Activated CD4-positive, CD25-positive, alpha-beta regulatory T cell treated with anti-CD3 and anti-CD28 coated beads, Interleukin-2, amount 50 U/mL, for 24 hours (primary cell): ENCODE data around the gene PTBP1.
"Not testable (repeated sequence)": the region's sequence is repeated elsewhere in the genome, so short reads cannot be mapped to it uniquely, and the experiment has no call there.

ENCODE experiments used
- ATAC-seq, 2 donors: fragments of 150-1000 bp; cut with Tn5 transposase; one replicate each; pipeline ENCODE4 v1.10.0; 2021; ENCODE audit warnings: mild to moderate bottlenecking in 1 of 2, moderate library complexity in 1 of 2

Gene PTBP1

DNA sequence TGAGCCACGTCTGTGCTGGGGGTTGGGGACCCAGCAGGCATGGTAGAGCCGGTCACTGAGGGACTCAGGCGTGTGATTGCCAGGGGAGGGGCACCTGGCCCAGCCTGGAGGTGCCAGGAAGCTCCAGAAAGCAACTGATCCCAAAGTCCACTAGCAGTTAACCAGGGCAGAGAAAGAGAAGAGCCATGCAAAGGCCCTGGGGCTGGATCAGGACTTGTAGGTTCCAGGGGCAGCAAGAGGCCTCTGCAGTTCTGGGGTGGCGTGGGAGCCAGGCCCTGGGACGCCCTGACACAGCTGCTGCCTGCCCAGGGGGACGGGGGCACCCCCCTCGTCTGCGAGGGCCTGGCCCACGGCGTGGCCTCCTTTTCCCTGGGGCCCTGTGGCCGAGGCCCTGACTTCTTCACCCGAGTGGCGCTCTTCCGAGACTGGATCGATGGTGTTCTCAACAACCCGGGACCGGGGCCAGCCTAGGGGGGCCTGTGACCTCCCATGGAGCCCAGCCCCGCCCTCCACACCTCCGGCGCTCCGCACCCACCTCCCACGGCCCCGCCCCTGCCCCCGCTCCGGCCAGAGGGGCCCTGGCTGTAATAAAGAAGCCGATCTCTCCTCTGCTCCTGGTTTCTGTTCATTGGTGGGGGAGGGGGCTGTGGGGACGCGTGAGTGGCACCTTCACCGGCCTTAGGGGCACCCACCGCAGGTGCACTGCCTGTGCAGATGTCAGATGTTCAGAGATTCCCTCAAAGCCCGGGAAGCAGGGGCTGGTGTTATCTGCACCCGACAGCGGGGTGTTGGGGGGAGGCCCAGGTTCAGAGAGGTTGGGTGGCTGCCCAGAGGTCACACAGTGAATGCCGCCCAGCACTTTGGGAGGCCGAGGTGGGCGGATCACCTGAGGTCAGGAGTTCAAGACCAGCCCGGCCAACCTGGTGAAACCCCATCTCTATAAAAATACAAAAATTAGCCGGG lies 34.4 kb downstream of the PTBP1 start:
- no peak for ATAC-seq

DNA sequence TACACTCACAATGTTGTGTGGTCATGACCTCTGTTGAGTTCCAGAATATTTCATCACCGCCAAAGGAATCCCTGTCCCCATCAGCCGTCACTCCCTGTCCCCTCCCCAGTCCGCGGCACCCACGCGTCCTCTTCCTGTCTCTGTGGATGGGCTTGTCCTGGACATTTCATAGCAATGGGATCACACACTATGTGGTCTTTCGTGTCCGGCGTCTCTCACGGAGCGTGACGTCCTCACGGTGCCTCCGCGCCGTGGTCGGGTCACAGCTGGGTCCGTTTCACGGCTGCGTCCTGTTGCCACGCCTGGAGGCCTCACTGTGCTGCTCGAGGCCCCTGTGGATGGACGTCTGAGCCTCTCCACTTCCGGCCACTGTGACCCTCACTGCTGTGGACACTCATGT lies 37.0 kb downstream of the PTBP1 start:
- ATAC-seq: no peak

DNA sequence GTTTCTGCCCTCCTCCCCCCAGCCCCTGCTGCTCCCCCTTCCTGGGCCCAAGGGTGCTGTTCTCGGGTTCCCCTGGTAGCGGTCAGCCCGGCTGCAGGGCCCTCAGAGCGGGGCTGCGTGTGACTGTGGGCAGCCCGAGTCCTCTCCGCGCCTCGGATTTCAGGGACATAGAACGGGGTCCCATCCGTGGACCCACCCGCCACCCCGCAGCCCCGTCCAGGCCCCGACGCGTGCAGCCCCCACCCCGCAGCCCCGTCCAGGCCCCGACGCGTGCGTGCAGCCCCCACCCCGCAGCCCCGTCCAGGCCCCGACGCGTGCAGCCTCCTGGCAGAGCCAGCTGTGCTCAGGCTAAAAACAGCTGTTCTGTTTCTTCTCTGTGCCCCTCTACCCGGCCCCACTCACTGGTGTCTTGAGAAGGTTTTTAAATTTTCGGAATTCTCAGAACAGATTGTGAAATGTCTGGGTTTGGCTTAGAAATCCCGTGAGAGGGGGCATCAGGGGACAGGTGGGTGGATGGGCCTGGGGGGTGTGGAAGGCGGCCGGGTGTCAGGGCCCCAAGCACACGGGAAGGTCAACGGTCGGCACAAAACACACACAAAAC lies 38.1 kb downstream of the PTBP1 start:
- ATAC-seq: no peak

DNA sequence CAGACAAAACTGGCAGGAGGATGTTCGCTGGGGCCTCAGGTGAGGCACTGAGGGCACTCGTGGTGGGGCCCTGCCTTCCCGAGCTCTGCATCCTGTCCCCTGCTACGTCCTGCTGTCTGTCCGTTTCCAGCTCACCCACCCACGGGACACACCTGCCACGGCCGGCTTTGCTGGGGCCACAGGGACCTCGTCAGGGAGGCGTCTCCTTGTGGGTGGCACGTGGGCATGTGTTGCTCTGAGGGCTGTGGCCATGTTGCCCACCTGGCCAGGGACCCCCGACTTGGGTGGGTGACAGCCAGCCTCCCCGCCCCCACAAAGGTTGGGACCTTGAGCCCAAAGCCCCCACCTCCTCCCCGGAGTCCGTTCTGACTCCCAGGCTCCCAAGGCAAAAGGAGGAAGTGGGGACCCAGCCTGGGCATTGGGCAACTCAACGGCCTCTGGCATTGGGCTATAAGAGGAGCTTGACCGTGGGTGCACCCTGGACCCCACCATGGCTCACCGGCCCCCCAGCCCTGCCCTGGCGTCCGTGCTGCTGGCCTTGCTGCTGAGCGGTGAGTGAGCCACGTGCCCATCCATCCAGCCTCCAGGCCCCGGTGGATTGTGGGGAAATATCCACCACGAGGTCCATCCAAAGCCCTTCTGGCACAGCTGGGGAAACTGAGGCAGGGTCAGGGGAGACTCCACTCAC lies 43.4 kb downstream of the PTBP1 start, which contains the start of gene PRTN3:
Gene PRTN3, plus strand, starts transcription at position 481 of the 688 bp plus-strand sequence. Its CDS starts 10 bp downstream, at position 491.
- no peak for ATAC-seq

DNA sequence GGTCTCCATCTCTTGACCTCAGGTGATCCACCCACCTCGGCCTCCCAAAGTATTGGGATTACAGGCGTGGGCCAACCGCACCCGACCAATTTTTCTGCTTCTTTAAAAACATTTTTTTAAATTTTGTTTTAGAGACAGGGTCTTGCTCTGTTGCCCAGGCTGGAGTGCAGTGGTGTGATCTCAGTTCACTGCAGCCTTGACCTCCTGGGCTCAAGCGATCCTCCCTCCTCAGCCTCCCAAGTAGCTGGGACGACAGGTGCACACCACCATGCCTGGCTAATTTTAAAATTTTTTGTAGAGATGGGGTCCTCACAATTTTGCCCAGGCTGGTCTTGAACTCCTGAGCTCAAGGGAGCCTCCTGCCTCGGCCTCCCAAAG lies 45.5 kb downstream of the PTBP1 start:
- ATAC-seq: not testable (repeated sequence)

DNA sequence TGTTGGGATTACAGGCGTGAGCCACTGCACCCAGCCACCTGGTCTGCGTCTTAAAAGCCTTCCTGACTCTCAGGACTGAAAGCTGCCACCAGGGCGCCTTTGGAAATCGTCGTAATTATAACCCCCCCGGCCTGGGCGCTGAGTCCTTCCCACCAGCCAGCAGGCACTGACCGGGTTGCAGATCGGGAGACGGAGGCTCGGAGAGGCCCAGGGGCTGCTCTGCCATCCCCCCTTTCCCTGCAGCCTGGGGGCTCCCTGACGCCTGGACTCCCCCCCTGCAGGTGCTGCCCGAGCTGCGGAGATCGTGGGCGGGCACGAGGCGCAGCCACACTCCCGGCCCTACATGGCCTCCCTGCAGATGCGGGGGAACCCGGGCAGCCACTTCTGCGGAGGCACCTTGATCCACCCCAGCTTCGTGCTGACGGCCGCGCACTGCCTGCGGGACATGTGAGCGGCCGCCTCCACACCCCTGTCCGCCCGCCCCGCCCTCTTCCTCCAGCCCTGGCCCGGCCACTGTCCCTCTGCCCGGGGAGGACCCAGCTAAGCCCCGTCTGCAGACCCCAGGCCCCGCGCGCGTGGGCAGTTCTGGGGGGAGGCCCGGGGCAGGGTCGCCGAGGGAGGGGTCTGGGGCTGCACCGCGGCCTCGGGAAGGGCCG lies 46.1 kb downstream of the PTBP1 start:
- ATAC-seq: no peak

DNA sequence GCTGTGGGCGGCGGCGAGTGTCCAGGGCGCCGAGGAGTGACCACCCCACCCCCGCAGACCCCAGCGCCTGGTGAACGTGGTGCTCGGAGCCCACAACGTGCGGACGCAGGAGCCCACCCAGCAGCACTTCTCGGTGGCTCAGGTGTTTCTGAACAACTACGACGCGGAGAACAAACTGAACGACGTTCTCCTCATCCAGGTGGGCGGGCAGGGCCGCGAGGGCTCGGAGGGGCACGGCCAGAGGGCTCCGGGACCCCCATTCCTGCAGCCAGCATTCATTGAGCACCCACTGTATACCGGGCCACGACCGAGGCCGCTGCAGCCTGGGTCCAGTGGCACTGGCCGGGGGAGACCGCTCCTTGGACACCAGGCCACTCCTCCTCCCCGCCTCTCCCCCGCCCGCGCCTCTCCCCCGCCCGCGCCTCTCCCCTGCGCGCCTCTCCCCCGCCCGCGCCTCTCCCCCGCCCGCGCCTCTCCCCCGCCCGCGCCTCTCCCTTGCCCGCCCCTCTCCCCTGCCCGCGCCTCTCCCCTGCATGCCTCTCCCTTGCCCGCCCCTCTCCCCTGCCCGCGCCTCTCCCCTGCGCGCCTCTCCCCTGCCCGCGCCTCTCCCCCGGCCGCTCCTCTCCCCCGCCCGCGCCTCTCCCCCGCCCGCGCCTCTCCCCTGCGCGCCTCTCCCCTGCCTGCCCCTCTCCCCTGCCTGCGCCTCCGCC lies 46.7 kb downstream of the PTBP1 start:
- no peak for ATAC-seq

DNA sequence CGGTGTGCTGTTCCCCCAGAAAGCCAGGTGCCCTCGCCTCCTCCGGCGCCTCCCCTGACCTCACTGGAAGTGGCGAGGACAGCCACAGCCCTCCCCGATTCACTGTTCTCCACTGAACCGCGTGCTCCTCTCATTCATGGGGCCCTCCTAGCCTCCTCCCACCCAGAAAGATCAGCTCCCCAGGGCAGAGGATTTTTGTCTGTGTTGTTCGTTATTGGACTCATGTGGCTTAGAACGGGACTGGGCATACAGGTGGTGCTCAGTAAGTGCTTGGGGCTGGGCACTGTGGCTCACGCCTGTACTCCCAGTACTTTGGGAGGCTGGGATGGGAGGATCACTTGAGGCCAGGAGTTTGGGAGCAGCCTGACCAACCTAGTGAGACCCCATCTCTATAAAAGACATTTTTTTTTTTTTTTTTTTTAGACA lies 47.3 kb downstream of the PTBP1 start:
- ATAC-seq: no peak

DNA sequence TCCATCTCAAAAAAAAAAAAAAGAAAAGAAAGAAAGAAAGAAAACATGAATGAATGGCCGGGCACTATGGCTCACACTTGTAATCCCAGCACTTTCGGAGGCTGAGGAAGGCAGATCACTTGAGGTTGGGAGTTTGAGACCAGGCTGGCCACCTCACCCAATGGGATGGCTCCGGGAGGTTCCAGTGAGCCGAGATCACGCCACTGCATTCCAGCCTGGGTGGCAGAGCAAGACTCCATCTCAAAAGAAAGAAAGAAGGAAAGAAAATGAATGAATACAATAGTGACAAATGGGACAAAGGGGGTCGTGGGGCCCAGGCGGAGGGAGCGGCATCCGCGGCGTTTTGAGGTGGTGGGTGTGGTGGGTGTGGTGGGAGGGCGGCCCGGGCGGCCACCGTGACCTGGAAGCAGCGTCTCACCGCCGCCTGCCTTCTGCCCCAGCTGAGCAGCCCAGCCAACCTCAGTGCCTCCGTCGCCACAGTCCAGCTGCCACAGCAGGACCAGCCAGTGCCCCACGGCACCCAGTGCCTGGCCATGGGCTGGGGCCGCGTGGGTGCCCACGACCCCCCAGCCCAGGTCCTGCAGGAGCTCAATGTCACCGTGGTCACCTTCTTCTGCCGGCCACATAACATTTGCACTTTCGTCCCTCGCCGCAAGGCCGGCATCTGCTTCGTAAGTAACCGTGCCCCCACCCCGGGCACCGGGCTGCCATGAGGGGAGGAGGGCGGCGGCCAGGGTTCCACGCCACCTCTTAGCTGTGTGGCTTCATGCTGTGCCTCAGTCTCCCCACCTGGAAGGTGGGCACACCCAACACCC lies 48.7 kb downstream of the PTBP1 start:
- no peak for ATAC-seq

DNA sequence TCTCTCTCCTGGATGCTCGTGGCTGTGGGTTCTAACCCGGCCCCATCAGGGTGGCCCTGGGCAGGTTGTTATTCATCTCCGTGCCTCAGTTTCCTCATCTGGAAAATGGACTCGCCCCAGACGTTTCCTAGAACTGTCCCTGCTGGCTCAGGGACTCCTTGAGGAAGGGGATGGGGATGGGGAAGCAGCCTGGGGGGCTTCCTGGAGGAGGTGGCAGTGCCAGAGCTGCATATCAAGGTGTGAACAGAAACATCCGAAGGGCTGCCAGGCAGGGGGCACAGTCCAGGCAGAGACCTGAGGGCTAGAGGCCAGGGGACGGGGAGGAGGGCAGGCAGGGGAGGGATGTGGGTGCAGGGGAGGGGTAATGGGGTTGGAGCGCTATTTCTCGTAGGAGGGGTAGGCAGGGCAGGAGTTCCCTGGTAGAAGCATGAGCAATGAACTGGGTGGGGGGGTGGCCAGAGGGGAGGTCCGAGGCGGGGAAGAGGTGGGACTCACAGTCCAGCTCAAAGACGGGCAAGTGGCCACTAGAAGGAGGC lies 51.2 kb downstream of the PTBP1 start:
- no peak for ATAC-seq

DNA sequence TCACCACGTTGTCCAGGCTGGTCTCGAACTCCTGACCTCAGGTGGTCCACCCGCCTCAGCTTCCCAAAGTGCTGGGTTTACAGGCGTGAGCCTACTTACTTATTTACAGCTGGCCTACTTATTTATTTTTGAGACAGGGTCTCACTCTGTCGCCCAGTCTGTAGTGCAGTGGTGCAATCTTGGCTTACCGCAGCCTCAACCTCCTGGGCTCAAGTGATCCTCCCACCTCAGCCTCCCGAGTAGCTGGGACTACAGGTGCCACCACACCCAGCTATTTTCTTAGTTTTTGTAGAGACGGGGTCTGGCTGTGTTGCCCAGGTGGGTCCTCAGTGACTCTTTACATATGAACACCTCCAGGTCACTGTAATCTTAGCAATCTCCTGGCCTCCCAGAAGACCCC lies 51.9 kb downstream of the PTBP1 start:
- not testable (repeated sequence) for ATAC-seq

DNA sequence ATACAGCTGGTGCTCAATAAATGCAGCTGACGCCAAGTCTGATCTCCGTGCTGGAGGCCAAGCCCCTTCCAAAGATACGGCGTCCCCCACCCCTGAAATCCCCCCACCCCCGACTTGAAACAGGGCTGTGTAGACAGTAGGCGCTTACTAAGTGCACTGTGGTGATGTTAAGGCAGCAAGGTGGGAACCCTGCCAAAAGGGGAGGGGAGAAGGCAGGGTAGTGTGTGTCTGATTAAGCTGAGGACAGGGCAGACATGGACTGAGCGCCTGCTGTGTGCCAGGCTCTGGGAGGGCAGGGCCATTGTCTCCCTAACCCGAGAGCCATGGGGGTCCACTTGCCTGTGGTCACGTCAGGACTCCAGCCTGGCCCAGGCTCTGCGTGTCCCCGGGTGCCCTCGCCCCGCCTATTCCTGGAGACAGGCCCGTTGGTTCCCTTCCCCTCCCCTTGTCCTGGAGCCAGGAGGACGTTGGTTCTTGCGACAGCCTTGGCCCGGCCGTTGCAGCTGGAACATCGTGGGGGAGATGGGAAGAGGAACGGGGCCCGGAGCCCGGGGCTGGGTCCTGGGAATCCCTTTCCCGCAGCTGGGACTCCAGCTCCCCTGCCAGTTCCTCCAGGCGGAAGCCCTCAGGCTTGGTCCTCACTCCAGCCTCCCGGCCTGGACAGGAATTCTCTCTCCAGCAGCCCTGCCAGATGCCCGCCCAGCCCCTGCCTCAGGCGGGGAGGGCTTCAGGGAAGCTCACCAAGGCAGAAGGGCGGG lies 53.1 kb downstream of the PTBP1 start:
- ATAC-seq: no peak

DNA sequence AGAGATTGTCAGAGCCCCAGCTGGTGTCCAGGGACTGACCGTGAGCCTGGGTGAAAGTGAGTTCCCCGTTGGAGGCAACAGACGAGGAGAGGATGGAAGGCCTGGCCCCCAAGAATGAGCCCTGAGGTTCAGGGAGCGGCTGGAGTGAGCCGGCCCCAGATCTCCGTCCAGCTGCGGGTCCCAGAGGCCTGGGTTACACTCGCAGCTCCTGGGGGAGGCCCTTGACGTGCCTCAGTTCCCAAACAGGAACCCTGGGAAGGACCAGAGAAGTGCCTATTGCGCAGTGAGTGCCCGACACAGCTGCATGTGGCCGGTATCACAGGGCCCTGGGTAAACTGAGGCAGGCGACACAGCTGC lies 53.7 kb downstream of the PTBP1 start:
- no peak for ATAC-seq

DNA sequence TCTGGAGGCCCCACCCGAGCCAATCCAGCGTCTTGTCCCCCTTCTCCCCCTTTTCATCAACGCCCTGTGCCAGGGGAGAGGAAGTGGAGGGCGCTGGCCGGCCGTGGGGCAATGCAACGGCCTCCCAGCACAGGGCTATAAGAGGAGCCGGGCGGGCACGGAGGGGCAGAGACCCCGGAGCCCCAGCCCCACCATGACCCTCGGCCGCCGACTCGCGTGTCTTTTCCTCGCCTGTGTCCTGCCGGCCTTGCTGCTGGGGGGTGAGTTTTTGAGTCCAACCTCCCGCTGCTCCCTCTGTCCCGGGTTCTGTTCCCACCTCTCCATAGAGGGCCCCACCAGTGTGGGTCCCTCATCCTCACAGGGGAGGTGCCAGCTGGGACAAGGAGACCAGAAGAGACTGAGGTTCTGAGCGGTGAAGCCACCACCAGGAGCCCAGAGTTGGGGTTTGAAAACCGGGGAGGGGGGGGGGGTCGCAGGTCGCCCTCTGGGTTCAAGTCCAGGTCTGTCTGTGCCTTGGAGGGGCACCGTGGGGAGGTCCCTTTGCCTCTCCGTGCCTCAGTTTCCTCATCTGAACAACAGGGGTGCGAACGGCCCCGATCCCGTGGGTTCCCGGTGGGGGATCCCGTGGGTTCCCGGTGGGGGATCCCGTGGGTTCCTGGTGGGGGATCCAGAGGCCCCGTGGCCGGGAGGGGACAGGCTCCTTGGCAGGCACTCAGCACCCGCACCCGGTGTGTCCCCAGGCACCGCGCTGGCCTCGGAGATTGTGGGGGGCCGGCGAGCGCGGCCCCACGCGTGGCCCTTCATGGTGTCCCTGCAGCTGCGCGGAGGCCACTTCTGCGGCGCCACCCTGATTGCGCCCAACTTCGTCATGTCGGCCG lies 55.1 kb downstream of the PTBP1 start, which contains the start of gene ELANE:
Gene ELANE, plus strand, starts transcription at position 168 of the 878 bp plus-strand sequence. Its CDS starts 26 bp downstream, at position 194.
- no peak for ATAC-seq

DNA sequence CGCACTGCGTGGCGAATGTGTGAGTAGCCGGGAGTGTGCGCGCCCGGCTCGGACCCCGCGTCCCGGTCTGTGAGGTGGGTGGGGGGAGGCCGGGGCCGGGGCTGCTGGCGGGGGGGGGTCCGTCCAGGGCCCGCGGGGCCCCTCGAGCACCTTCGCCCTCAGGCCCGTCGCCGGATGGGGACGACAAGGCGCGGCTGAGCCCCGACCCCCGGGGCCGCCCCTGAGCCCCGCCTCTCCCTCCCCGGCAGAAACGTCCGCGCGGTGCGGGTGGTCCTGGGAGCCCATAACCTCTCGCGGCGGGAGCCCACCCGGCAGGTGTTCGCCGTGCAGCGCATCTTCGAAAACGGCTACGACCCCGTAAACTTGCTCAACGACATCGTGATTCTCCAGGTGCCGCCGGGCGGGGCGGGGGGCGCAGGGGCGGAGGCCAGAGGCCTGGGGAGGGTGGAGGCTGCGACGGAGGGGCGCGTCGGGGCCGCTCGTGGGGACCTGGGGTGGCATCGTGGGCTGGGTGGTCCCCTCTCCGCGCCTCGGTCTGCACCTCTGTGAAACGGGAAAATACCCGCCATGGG lies 55.8 kb downstream of the PTBP1 start:
- ATAC-seq: no peak

DNA sequence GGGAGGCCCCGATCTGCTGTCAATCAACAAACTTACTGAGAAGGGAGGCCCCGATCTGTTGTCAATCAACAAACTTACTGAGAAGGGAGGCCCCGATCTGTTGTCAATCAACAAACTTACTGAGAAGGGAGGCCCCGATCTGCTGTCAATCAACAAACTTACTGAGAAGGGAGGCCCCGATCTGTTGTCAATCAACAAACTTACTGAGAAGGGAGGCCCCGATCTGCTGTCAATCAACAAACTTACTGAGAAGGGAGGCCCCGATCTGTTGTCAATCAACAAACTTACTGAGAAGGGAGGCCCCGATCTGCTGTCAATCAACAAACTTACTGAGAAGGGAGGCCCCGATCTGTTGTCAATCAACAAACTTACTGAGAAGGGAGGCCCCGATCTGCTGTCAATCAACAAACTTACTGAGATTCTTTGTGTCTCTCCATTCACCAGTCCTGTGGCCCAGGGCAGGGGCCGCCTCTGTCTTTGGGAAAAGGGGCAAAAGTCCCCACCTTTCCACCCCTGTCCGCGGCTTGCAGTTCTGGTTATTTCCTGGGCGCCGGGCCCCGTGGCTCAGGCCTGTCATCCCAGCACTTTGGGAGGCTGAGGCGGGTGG lies 56.5 kb downstream of the PTBP1 start:
- not testable (repeated sequence) for ATAC-seq

DNA sequence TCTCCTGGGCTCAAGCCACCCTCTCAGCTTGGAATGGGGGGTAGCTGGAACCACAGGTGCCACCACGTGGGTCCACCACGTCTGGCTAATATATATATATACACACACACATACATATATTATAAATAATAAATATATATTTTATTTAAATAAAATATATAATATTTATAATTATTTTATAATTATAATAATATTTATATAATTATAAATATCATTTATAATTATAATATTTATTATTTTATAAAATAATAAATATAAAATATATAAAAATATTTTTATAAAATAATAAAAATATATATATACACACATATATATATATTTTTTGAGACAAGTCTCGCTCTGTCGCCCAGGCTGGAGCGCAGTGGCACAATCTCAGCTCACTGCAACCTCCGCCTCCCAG lies 57.3 kb downstream of the PTBP1 start:
- no peak for ATAC-seq

DNA sequence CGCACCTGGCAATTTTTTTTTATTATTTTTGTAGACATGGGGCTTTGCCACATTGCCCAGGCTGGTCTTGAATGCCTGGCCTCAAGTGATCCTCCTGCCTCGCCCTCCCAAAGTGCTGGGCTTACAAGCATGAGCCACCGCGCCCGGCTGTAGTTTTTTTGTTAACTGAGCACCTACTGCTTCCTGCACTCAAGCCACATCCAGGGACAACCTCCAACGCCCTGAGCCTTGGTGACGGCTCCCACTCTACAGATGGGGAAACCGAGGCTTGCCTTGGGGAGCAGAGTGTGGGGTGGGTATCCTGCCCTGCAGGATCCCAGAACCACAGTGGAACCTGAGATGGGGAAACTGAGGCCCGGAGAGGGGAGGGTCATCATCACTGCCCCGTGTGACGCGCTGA lies 57.9 kb downstream of the PTBP1 start:
- ATAC-seq: no peak
